AG04450 (cell line): Measurements from ENCODE around the gene TIMM9. TPM values are rescaled to one million over a fixed set of nuclear protein-coding genes. Genes with fewer than 3 reads are reported as not detected.
A peak's percentile ranks its signal among the peaks of the same experiment; 100 is the strongest.

Experiments used
- CTCF ChIA-PET: fragments of 300-600, 350-600 bp; formaldehyde crosslinking; extraction: SDS; loops from one replicate; lab custom pipeline; 2022; ENCODE audit warnings: antibody characterized with exemption, inconsistent platforms; lab: Charles Lee
- POLR2A ChIA-PET: fragments of 350-600 bp; formaldehyde crosslinking; extraction: SDS; loops from one replicate; lab custom pipeline; 2021; ENCODE audit warnings: antibody characterized with exemption, inconsistent platforms; lab: Yijun Ruan, JAX
- DNase-seq: peaks from one replicate; pipeline ENCODE4 v3.0.0-alpha.2; 2011; ENCODE audit warnings: low read depth, low spot score
- H3K27ac ChIP-seq: one replicate; pipeline ENCODE4 v1.5.1; 2012; ENCODE audit warnings: low read depth, low read length, control low read depth
- H3K27me3 ChIP-seq: one replicate; pipeline ENCODE4 v1.6.0; 2012; ENCODE audit warnings: low read length; ENCODE audit not compliant: control insufficient read depth, insufficient read depth
- H3K4me3 ChIP-seq: 2 replicates; pipeline ENCODE4 v1.5.1; 2011; ENCODE audit warnings: mild to moderate bottlenecking, low read depth, low read length, control low read depth
- H3K9me3 ChIP-seq: 2 replicates; pipeline ENCODE4 v1.5.1; 2012; ENCODE audit warnings: low read length; ENCODE audit not compliant: control insufficient read depth, insufficient read depth
- polyA plus RNA-seq: library from polyadenylated mRNA; depleted of rRNA; stranded (reverse); fragments of >200 nt; gene quantifications from 2 replicates; pipeline ENCODE4 v1.2.3, GENCODE V29; 2011
- TF ChIP-seq, protein P1 (sequence below): IDR thresholded peaks from 2 replicates; pipeline ENCODE4 v1.5.1; 2011; ENCODE audit warnings: low read depth, low read length, control low read depth, inconsistent platforms

The TIMM9 gene
- polyA plus RNA-seq, 1 experiment, result 26.8 TPM

DNA sequence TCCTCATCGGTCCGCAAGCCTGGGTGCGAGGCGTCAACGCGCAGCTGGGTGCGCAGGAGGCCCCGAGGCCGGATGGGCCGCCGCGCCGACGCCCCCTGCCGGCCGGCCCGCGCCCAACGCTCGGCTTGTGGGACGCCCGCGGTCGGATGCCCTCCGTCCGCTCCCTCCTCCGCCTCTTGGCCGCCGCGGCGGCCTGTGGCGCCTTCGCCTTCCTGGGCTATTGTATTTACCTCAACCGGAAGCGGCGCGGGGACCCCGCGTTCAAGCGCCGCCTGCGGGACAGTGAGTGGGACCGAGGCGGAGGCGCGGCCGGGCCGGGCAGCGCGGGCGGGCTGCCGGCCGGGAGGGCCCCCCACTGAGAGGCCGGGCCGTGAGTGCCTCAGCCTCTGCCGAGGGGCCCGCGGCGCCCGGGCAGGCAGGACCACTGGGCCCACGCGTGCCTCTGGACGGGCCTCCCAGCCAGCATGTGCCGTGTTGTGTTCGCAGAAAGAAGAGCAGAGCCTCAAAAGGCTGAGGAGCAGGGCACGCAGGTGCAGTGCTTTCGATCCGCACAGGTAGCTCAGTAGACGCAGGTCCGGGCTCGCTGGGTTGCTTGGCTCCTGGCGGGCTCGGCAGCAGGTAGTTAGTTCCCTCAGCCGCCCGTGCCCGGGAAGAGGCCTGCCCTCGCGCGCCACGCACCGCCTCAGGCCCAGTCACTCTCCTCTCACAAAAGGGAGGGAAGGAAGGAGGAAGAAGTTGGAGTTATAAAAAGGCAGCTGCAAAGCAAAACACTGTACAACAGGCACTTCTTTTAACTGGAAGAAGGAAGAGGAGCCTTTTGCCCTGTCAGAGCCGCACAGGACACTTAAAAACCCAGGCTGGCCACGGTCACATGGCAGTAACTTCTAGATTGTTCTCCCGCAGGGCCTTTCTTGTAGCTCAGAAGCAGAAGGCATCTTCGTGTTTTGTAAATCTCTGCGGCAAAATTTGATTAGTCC lies 31.2 kb downstream of the TIMM9 start, which contains the start of gene TOMM20L:
TSS of gene TOMM20L (plus strand) at position 119 of the 977 bp plus-strand sequence. CDS start at position 147, 28 bp downstream.
- DNase-seq, result peak; percentile 4
- POLR2A ChIA-PET, result interaction anchor here (0.6 to 1.4 kb wide), 2 partner anchors 98 to 153 kb away, joined by 3 read pairs; partner anchors contain the start of gene ARID4A
- CTCF ChIA-PET, result interaction anchor here (0.6 to 2.7 kb wide), 17 partner anchors 10 to 1252 kb away, joined by 3 to 15 read pairs (median 4); no protein-coding TSS in a partner anchor
- Histone ChIP-seq H3K9me3 (no peaks in the 10 kb centered on the region), H3K27me3 (no peaks in the 10 kb centered on the region), H3K27ac (no peak within 1 kb of the TSS), H3K4me3 (peak within 1 kb of the TSS; percentile 55)
- TF ChIP-seq, protein P1, sequence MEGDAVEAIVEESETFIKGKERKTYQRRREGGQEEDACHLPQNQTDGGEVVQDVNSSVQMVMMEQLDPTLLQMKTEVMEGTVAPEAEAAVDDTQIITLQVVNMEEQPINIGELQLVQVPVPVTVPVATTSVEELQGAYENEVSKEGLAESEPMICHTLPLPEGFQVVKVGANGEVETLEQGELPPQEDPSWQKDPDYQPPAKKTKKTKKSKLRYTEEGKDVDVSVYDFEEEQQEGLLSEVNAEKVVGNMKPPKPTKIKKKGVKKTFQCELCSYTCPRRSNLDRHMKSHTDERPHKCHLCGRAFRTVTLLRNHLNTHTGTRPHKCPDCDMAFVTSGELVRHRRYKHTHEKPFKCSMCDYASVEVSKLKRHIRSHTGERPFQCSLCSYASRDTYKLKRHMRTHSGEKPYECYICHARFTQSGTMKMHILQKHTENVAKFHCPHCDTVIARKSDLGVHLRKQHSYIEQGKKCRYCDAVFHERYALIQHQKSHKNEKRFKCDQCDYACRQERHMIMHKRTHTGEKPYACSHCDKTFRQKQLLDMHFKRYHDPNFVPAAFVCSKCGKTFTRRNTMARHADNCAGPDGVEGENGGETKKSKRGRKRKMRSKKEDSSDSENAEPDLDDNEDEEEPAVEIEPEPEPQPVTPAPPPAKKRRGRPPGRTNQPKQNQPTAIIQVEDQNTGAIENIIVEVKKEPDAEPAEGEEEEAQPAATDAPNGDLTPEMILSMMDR, result peak; percentile 48; the same call in 1 of the 2 replicates

DNA sequence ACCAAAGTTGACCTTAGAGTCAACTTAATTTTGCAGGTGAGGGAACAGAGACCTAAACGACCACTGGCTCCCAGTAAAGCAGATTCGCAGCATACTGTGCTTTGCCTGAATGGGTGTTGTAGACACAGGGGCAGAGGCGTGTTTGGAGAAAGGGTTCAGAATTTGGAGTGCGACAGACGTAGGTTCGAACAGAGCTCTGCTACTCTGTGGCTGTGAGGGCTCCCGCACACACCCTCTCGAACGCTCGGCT lies 31.8 kb downstream of the TIMM9 start:
- H3K4me3 ChIP-seq, result peak overlapping the region; percentile 55
- POLR2A ChIA-PET, result interaction anchor here (0.6 to 1.4 kb wide), 2 partner anchors 98 to 153 kb away, joined by 3 read pairs; partner anchors contain the start of gene ARID4A
- CTCF ChIA-PET, result interaction anchor here (0.6 to 2.7 kb wide), 11 partner anchors 9 to 1251 kb away, joined by 3 to 15 read pairs (median 8); no protein-coding TSS in a partner anchor
- no peak for DNase-seq
- H3K27ac ChIP-seq, result no peak overlapping the region
- TF ChIP-seq, protein P1, result no peak
- peaks cover 3% of the 10 kb centered on the region for H3K27me3 ChIP-seq
- no peaks in the 10 kb centered on the region for H3K9me3 ChIP-seq

DNA sequence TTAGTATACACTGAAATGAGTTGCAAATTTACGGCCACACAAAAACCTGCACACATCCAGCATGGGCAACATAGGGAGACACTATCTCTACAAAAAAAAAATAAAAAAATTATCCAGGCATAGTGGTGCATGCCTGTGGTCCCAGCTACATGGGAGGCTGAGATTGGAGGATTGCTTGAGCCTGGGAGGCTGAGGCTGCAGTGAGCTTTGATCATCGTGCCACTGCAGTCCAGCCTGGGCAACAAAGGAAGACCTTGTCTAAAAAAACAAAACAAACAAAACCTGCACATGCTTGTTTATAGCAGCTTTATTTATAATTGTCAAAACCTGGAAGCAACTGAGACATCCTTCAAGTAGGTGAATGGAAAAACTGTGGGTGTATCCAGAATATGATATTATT lies 36.5 kb downstream of the TIMM9 start:
- no peak for DNase-seq
- no peaks in the 10 kb centered on the region; the same call in 1 of the 2 replicates for H3K9me3 ChIP-seq
- H3K27me3 ChIP-seq, result peaks cover 3% of the 10 kb centered on the region
- H3K27ac ChIP-seq, result no peak overlapping the region
- TF ChIP-seq, protein P1, result no peak
- POLR2A ChIA-PET, result no interaction called here
- no peak overlapping the region for H3K4me3 ChIP-seq
- CTCF ChIA-PET, result no interaction called here

DNA sequence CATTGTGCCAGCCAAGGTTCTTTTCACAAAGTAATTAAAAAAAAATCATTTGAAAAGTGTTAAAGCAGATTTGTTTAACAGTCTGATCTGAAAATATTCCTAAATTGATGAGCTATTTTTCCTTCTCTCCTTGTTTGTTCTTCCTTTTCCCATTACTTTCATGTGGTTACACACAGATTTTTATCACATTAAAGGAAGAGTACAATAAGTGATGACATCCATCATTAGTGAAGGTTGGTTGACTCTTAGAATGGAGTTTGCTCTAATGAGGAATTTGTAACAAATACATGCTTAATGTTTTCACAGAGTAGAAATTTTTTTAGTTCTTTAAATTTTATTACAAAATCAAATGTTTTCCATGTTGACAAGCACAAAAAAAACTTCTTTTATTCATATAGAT lies 50.5 kb downstream of the TIMM9 start:
- no peak overlapping the region for H3K4me3 ChIP-seq
- no peaks in the 10 kb centered on the region for H3K9me3 ChIP-seq
- no peak overlapping the region for H3K27ac ChIP-seq
- POLR2A ChIA-PET, result no interaction called here
- TF ChIP-seq, protein P1, result no peak
- no peaks in the 10 kb centered on the region for H3K27me3 ChIP-seq
- no peak for DNase-seq
- CTCF ChIA-PET, result interaction anchor here (0.6 kb wide), 1 partner anchor 95 kb away, joined by 6 read pairs; no protein-coding TSS in a partner anchor

DNA sequence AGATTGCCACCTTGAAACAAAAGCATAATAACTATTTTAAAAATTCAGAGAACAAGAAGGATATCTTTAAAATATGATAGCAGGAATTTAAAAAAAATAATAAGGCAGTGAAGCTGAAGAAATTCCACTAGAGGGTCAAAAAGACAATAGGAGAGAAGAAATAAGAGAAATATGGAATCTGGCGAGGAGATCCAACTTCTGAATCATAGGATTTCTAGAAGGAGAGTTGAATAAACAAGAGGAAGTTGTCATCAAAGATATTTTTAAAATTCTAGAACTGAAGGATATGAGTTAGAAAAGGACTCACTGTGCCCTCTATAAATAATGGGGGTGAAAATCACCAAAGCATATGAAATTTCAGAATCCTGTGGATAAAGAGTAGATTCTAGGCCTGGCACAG lies 58.4 kb downstream of the TIMM9 start:
- no peak for DNase-seq
- TF ChIP-seq, protein P1, result no peak
- Histone ChIP-seq H3K27me3 (no peaks in the 10 kb centered on the region), H3K27ac (no peak overlapping the region), H3K4me3 (no peak overlapping the region), H3K9me3 (no peaks in the 10 kb centered on the region)
- CTCF ChIA-PET, result no interaction called here
- POLR2A ChIA-PET, result no interaction called here
